Transverse colon (tissue), 4 donors: ENCODE results near the gene VN1R5.

Source experiments
- POLR2A ChIP-seq: fragments of 450-650 bp; IDR thresholded peaks from one replicate; pipeline ENCODE4 v1.6.1; 2016; ENCODE audit warnings: antibody characterized with exemption, mild to moderate bottlenecking, moderate library complexity
- POLR2AphosphoS5 ChIP-seq, 3 donors: sonication (generic); formaldehyde crosslinking; IDR thresholded peaks; one replicate each; pipeline ENCODE4 v1.6.1; 2016; ENCODE audit warnings: antibody characterized with exemption in 3 of 3
- TF ChIP-seq, protein P1 (sequence below), 5 experiments: fragments of 200-600 bp in 3 of 5; fragments of 450-650 bp in 2 of 5; sonication (generic) in 3 of 5; IDR thresholded peaks; 1 replicate in 2 of 5; 2 replicates in 3 of 5; pipeline ENCODE4 v1.5.1; 2016 to 2017; ENCODE audit warnings: antibody characterized with exemption in 5 of 5, inconsistent platforms in 3 of 5, mild to moderate bottlenecking in 2 of 5, moderate library complexity in 1 of 5

DNA sequence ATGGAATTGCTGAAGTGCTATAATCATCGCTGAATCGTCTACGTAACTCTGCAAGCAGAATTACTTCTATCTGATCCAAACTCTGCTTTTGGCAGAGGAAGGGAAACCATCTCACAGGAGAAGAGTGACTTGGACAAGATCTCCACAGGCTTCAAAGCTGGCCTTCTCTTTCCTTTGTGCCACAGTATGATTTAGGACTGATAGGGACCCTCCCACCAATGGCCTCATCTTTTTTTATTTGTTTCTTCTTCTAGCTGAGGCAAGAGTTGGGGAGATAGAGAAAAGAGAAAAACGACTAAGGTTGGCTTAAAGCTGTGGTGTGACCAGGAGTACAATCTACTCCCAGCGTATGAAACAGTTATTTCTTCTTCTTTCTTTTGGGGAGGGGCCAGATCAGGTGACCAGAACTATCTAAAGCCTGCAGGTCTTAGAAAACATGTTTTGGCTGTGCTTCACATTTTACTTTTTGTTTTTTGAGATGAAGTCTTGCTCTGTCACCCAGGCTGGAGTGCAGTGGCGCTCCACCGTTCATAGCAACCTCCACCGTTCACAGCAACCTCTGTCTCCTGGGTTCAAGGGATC, 40.8 kb downstream of the VN1R5 start:
- TF ChIP-seq, protein P1, sequence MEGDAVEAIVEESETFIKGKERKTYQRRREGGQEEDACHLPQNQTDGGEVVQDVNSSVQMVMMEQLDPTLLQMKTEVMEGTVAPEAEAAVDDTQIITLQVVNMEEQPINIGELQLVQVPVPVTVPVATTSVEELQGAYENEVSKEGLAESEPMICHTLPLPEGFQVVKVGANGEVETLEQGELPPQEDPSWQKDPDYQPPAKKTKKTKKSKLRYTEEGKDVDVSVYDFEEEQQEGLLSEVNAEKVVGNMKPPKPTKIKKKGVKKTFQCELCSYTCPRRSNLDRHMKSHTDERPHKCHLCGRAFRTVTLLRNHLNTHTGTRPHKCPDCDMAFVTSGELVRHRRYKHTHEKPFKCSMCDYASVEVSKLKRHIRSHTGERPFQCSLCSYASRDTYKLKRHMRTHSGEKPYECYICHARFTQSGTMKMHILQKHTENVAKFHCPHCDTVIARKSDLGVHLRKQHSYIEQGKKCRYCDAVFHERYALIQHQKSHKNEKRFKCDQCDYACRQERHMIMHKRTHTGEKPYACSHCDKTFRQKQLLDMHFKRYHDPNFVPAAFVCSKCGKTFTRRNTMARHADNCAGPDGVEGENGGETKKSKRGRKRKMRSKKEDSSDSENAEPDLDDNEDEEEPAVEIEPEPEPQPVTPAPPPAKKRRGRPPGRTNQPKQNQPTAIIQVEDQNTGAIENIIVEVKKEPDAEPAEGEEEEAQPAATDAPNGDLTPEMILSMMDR (IDR thresholded peaks at IDR 0.05) = no peak
- TF ChIP-seq POLR2A = no peak
- TF ChIP-seq POLR2AphosphoS5 (IDR thresholded peaks at IDR 0.05) = no peak
